ENCODE measurements around the gene RNASE7.

The RNASE7 gene

DNA sequence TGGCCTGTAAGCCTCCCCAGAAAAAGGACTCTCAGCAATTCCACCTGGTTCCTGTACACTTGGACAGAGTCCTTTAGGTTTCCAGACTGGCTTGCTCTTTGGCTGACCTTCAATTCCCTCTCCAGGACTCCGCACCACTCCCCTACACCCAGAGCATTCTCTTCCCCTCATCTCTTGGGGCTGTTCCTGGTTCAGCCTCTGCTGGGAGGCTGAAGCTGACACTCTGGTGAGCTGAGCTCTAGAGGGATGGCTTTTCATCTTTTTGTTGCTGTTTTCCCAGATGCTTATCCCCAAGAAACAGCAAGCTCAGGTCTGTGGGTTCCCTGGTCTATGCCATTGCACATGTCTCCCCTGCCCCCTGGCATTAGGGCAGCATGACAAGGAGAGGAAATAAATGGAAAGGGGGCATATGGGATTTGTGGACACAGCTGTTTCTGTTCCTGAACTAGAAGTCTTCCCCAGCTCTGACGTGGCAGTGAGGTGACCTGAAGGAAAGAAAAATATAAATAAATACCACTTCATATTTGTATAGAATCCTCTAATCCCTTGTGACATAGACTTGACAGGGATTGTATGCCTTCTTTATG lies 1.3 kb downstream of the RNASE7 start:
- no peak for DNase-seq (ENCODE audit: low spot score)

DNA sequence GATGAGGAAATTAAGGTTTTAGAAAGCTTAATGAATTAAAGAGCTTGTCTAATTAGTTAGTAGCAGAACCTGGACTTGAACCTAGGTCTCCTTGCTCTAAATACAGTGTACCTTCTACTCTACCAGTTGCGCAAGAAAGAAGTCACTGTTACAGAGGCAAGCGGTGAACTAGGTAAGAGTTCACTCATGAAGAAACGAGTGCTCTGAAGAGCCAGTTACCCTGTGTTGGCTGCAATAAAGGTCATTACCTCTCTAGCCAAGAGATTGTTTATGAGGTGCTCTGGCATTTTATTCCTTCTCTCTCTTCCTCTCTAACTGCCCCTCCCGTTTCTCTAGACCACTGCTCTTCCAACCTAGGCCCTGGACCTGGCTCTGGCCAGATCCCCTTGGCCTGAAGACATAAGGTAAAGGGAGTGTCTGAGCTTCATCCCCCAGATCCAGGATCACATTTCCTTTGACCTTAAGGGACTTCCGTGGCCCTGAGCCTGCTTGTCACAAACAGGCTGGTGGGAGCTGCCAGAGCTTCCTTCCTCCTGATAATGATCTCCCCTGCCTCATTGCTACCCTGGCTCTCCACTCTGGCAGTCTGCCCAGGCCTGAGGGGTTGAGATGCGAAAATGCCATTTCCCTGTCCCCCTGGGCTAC lies 1.9 kb downstream of the RNASE7 start:
- no peak for DNase-seq (ENCODE audit: low spot score)

DNA sequence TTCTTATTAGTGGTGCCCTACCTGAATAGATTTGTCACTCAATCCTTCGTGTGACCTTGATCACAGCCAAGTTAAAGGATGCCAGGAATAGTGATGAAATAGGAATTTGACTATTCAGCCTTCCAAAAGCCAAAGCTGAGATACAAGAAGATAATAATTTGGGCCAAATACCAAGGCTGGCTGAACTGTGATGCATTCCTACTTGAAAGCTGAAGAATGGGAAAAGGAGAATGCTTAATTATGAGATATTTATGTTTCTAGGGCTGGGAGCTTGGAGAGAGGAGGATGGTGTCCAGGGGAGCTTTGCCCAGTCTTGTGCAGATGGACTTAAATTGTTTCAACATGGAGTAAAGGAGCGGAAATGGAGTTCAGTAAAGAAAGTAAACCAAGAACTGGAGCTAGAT lies 5.2 kb downstream of the RNASE7 start:
- no peak for DNase-seq (ENCODE audit: low spot score)

DNA sequence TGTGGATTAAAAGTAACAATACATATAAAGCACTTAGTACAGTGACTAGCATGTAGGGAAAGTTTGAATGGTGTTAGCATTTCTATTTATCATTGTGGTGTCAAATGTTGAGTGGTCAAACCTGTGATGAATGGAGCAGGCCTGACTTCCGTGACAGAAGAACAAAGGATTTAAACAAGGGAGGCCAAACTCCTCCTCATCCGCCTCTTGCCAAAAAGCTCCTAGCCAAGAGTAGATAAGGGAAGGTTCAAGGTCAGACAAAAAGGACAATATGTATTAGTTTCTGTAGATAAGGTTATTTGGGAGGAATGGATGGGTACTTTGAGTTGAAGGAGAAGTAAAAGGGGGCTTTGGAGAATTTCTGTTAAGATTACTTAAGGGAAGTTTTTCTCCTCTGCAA lies 6.5 kb downstream of the RNASE7 start:
- no peak for DNase-seq (ENCODE audit: low spot score)

DNA sequence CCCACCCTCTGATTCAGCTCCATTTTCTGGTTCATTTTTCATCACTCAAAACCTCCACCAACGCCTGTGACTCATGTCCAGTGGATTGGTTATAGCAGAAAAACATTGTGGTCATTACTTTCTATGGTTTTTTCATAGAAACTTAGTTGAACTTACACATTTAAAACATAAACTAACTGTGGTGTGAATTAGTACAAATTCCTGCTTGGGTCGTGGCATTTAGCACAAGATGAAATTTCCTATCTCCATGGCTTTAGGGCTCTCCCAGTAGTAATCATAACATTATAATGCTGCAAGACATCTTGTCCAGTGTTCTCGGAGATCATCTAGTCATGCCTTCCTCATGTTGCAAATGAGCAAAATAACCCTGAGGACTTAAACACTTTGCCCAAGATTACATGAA lies 7.1 kb downstream of the RNASE7 start:
- no peak for DNase-seq (ENCODE audit: low spot score)

DNA sequence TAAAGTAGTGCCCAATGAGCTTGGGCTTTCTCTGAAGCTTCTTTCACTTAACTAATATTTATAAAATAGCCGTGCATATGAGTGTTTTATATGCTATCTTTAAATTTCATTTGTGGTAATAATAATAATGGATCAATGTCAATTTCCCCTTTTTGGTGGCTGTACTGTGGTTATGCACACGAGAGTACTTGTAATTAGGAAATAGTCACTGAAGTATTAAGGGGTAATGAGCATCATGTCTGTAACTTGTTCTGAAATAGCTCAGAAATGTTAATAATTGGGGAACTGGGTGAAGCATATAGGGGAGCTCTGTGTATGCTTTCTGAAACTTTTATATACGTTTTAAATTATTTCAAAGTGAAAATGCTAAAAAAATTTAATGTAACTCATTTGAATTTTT lies 8.4 kb downstream of the RNASE7 start:
- no peak for DNase-seq (ENCODE audit: low spot score)

DNA sequence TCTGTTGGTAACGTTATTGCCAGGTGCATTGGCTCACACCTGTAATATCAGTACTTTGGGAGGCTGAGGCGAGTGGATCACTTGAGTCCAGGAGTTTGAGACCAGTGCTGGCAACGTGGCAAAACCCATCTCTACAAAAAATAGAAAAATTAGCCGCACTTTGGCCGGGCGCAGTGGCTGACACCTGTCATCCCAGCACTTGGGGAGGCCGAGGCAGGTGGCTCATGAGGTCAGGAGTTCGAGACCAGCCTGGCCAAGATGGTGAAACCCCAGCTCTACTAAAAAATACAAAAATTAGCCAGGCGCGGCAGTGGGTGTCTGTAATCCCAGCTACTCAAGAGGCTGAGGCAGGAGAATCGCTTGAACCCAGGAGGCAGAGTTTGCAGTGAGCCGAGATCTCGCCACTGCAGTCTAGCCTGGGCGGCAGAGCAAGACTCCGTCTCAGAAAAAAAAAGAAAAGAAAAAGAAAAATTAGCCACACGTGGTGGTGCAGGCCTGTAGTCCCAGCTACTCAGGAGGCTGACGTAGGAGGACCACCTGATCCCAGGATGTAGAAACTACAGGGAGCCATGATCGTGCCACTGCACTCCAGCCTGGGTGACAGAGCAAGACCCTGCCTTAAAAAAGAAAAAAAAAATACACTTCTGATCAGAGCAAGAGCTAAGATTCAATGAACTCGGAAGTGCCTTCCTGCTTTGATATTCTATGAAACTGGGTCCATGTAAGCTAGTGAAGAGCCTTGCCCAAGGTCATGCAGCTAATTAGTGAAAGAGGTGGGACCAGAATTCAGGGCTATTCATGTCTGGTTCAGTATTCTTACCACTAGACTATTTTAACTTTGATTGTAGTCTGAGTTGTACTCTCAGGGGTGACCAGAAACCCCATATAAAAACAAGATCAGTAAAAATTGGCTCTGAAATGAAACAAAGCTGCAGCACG lies 11.3 kb downstream of the RNASE7 start:
- no peak for DNase-seq (ENCODE audit: low spot score)

DNA sequence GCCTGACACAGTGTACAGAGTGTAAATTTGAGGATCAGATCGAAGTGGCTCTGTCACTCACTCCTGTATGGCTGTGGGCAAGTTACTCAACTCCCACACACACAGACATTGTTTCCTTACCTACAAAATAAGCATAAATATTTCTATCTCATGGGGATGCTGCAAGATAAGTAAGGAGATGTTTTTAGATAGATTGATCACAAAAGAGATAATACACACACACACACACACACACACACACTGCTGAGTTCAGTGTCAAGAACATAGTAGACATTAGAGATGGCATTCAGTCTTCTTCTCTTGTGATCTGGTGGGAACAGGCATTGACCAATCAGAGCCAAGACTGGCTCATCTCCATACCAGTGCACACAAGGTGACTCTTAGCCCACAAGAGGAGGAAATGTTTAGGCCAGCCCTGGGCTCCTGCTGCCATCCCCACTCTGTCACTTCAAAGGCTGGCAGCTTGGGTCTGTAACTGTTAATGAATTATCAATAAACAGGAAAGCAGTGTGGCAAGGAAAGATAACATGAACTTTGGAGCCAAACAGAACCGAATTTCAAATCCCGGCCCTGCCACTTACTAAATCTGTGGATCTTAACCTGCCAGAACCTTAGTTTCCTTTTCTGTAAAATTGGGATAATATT lies 12.1 kb downstream of the RNASE7 start:
- no peak for DNase-seq (ENCODE audit: low spot score)

DNA sequence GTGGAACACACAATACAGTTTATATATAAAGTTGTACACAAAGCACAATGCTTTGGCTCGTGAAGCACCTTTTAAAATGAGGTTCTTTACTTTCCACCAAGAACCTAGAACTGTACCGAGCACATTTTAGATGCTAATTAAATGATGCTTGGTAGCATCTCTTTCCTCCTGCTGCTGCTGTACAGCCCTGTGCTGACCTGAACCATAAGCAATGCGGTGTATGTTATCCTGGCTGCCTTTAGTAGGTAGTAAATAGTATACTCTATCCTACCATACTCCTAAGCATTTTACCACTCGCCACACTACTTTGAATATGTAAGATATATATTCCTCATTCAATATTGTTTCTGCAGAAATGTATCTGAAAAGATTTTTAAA lies 12.6 kb downstream of the RNASE7 start:
- DNase-seq (ENCODE audit: low spot score): no peak

DNA sequence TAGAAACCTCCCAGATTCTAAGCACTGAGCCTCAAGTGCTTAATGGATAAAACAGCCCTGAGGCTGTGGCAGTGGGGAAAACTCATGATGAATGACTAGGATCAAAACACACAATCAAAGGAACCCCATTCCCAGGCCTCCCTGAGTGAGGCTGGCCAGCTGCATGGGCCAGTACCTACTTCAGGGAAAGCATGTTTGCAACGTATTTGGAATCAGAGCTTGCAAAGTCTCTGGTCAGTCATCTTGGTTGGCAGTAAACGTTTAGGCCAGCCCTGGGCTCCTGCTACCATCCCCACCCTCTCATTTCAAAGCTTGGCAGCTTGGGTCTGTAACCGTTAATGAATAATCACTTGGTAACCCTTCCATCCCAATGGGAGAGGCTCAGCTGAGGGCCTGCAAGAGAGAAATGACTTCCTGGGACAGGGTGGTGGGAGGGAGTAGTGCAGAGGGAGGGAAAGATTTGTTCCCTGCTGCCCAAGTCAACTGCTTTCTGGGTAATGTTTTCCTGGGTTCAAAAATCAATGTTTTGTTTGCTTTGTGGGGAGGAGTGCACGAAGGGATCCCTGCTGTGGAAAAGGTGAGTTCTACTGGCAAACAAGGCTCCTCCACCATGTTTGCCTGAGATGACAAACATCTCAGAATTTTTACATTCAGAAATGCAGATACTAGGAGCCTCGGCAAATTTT lies 13.4 kb downstream of the RNASE7 start:
- DNase-seq (ENCODE audit: low spot score): no peak

DNA sequence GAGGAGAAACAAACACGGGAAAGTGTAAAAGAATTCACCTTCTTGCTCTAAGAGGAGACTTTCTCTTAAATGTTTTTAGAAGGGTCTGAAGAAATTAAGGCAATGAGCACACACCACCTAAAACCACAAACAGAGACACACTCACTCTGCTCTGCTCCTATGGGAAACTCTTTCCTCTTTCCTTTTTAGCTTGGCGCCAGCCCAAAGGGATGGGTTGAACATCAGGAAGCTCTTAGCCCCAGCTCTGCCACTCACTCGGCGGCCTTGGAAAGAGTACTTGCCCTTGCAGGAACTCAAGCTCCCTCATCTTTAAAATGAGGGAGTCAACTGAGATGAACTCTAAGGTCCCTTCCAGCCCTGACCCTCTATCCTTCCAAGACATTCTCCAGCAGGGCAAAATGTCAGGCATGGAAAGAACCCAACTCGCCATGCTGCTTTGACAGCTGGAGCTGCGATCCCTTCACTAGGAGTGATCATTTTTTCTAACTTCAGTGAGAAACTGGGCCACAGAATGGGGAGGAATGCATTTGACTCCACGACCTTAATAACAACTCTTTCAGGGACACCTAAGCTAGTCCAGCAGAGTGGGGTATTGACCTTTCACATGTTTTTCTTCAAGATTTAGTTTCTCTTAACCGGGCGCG lies 14.5 kb downstream of the RNASE7 start:
- DNase-seq (ENCODE audit: low spot score): no peak

DNA sequence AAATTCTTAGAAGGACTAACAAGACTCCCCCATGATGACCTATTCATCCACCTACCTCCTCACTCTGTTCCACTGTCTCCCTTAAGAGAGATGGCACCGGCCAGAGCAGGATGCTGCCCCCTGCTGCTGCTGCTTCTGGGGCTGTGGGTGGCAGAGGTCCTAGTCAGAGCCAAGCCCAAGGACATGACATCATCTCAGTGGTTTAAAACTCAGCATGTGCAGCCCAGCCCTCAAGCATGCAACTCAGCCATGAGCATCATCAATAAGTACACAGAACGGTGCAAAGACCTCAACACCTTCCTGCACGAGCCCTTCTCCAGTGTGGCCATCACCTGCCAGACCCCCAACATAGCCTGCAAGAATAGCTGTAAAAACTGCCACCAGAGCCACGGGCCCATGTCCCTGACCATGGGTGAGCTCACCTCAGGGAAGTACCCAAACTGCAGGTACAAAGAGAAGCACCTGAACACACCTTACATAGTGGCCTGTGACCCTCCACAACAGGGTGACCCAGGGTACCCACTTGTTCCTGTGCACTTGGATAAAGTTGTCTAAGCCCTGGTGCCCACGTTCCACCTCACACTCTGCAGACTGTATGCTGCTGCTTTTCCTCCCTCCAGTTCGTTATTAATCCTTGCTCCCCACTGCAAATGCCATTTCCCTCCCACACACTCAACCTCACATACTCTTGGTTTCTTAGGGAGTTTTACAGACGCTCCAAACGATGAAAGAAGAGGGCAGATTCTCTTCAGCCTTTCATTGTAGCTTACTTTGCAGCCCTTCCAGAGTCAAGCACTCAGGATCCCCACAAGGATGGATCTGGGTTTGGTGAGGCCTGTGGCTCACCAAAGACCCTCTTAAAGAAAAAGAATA lies 15.9 kb downstream of the RNASE7 start, which contains the start of gene RNASE8:
Gene RNASE8, plus strand, starts transcription at position 20 of the 873 bp plus-strand sequence. Its CDS starts 71 bp downstream, at position 91.
- no peak for DNase-seq (ENCODE audit: low spot score)

DNA sequence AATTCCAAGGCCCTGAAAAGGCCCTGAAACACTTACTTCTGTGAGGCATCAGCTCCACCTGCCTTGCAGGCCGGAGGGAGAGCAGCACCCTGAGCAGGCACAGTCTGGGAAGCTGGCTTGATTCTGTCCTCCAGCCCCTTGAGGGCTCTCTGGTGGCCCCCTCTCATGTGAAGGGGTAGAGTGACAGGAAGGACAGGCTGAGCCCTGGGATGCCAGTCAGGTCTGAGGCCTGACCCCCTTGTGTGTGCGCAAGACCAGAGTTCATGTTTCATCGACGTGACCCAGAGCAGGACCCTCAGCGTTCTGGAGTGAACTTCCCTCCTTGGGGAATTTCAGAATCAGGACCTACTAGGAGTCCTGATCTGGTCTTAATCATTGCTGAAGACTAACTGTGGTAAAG lies 16.7 kb downstream of the RNASE7 start:
- DNase-seq (ENCODE audit: low spot score): no peak

DNA sequence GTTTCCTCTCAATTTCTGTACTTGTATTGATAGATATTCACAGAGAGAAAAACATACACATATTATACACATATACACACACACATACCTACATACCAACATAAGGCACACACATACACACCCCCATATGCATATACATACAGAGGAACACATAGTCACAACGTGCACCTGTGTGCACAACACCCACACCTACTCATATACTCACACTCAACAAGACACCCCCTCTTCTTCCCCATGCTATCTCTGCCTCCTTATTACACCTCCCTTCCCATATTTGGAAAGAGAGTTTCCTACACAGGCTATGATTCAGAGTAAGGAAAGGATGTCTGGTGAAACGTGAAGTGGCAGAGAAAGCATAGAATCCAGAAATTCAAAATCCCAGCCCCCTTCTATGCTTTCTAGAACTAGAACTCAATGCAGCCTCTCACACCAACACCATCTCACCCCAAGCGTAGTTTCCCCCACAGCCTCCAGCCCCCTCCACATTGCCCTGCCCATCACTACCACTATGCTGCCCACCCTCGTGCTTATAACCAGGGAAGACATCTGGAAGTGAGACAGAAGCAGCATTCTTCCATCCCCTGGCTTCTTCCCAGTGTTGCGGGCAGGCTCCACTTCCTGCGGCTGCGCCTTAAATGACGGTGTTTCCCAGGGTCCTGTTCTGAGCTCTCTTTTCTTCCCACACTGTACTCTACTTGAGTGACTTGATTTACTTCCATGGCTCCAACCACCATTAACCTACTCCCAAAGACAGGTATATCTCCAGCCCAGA lies 17.9 kb downstream of the RNASE7 start:
- no peak for DNase-seq (ENCODE audit: low spot score)

DNA sequence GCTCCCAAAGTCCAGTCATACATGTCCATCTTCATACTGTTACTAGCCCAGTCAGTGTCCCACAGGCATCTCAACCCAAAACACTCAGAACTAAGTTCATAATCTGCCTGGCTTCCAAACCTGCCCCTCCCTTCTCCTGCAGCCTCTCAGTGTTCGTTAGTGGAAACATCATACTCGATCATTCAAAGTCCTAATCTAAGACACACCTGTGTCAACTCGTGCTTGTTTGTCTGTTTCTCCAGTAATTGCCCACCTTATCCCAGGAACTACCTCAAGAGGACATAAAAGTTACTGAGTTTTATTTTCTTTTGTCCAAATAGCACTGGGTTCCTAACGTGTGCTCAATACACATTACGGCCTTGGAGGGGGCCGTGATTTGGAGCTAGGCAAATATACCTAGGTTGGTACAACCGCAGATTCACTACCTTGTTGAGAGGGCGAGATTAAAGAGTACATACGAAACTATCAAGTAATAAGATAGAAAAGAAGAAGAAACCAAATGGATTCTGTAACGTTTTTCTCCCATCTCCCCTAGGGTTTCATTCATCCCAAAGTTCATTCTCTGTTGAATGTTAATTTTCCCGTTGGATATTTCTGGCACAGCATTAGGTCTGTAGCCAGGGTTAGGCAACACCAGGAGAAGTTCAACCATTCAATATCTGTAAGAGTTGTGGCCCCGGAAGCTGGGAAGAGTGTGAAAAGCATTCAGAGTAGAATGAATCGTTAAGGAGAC lies 18.6 kb downstream of the RNASE7 start:
- no peak for DNase-seq (ENCODE audit: low spot score)

DNA sequence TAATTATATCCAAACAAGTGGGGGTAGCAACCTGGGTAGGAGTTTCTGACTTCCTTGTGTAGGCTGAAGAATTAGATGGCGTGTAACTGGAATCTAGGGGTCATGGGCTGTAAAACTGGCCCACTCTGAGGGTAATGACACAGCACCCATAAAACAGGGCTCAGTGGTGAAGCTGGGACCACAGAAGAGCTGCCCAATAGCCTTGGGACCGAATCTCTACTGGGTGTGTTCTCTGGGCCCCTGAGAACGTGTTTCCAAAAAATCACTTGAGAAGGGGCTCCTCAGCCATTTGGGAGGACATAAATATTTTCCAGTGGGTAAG lies 19.1 kb downstream of the RNASE7 start:
- DNase-seq (ENCODE audit: low spot score): no peak

DNA sequence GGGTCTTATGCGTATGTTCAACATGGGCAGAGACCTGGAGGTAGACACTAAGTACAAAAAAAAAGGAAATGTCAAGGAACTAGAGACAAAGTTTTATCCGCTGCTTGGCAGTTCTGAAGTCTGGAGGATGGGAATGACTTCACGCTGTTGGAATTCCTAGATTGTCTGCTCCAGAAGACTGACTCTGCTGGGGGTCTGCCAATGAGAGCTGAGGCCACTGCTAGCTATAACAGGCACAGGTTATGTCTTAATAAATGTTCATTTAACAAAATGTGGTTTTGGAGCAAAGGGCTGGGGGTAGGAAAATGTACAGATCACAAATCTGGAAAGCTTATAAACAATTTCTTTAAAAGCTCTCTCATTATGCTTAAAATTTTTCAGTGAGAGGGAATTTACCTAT lies 21.3 kb downstream of the RNASE7 start:
- no peak for DNase-seq (ENCODE audit: low spot score)

DNA sequence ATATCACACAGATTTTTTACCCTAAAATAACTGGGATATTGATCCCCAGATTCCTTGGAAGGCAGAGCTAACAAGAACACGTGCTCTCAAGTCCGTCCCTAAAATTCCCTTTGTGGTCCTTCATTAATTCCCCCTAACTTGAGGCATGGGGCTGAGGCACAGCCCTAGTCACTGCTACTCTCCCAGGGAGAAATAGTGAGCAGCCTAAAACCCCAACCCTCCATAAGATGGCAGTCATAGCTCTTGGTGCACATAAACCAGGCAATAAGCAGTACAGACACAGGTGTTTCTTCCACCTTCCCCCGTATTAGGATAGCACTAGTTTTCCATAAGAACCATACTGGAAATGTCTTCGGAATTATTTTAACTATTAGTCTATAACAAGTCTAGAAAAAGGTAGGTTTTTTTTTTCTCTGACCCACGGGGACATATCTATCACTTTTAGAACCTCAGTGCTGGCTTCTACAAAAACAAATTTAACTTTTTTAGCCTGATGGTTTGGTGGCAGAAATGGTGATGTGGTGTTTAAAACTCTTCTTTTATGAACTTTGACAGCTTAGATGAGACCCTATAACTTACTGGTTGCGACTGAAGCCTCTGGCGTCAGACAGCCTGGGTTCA lies 24.8 kb downstream of the RNASE7 start:
- no peak for DNase-seq (ENCODE audit: low spot score)

Measured in HuH-7.5 (cell line).